Fibroblast of skin of abdomen (primary cell): ENCODE data around the gene C2CD4C.
"Not testable (repeated sequence)": the region's sequence is repeated elsewhere in the genome, so short reads cannot be mapped to it uniquely, and the experiment has no call there.

Experiments
- DNase-seq: peaks from one replicate; pipeline ENCODE4 v3.0.0-alpha.2; 2013

The C2CD4C gene

GRCh38 chr19:398719-399118 lies 10.2 kb downstream of the C2CD4C start:
- DNase-seq = no peak

- no peak for DNase-seq
Observed at GRCh38 chr19:397941-398706, 10.8 kb downstream of the C2CD4C start.

- no peak for DNase-seq
Observed at GRCh38 chr19:397321-397720, 11.6 kb downstream of the C2CD4C start.

- DNase-seq = no peak
Observed at GRCh38 chr19:395467-395866, 13.5 kb downstream of the C2CD4C start.

- DNase-seq = not testable (repeated sequence)
Observed at GRCh38 chr19:394857-395256, 14.1 kb downstream of the C2CD4C start.

GRCh38 chr19:393560-393959 lies 15.4 kb downstream of the C2CD4C start:
- not testable (repeated sequence) for DNase-seq

- no peak for DNase-seq
Observed at GRCh38 chr19:392375-392970, 16.5 kb downstream of the C2CD4C start.

- DNase-seq = no peak
Observed at GRCh38 chr19:391726-392374, 17.1 kb downstream of the C2CD4C start.

GRCh38 chr19:391207-391557 lies 17.8 kb downstream of the C2CD4C start:
- DNase-seq = no peak

GRCh38 chr19:390386-391206 lies 18.4 kb downstream of the C2CD4C start:
- DNase-seq = no peak

- DNase-seq = no peak
Observed at GRCh38 chr19:389935-390289, 19.0 kb downstream of the C2CD4C start.

- no peak for DNase-seq
Observed at GRCh38 chr19:389255-389934, 19.6 kb downstream of the C2CD4C start.

- no peak for DNase-seq
Observed at GRCh38 chr19:388691-389090, 20.3 kb downstream of the C2CD4C start.

GRCh38 chr19:387777-388176 lies 21.2 kb downstream of the C2CD4C start:
- no peak for DNase-seq

GRCh38 chr19:386632-387301 lies 22.2 kb downstream of the C2CD4C start:
- DNase-seq = not testable (repeated sequence)

GRCh38 chr19:386189-386588 lies 22.8 kb downstream of the C2CD4C start:
- DNase-seq = not testable (repeated sequence)

GRCh38 chr19:384799-385169 lies 24.2 kb downstream of the C2CD4C start:
- no peak for DNase-seq

GRCh38 chr19:383922-384798 lies 24.8 kb downstream of the C2CD4C start:
- DNase-seq = no peak

- DNase-seq = no peak
Observed at GRCh38 chr19:383040-383439, 25.9 kb downstream of the C2CD4C start.

GRCh38 chr19:382578-382977 lies 26.4 kb downstream of the C2CD4C start:
- DNase-seq = peak; percentile 79

- DNase-seq = not testable (repeated sequence)
Observed at GRCh38 chr19:381901-382300, 27.0 kb downstream of the C2CD4C start.
